ENCODE data around the gene RPL13.
"Not testable (repeated sequence)": the region's sequence is repeated elsewhere in the genome, so short reads cannot be mapped to it uniquely, and the experiment has no call there.

Gene RPL13

DNA sequence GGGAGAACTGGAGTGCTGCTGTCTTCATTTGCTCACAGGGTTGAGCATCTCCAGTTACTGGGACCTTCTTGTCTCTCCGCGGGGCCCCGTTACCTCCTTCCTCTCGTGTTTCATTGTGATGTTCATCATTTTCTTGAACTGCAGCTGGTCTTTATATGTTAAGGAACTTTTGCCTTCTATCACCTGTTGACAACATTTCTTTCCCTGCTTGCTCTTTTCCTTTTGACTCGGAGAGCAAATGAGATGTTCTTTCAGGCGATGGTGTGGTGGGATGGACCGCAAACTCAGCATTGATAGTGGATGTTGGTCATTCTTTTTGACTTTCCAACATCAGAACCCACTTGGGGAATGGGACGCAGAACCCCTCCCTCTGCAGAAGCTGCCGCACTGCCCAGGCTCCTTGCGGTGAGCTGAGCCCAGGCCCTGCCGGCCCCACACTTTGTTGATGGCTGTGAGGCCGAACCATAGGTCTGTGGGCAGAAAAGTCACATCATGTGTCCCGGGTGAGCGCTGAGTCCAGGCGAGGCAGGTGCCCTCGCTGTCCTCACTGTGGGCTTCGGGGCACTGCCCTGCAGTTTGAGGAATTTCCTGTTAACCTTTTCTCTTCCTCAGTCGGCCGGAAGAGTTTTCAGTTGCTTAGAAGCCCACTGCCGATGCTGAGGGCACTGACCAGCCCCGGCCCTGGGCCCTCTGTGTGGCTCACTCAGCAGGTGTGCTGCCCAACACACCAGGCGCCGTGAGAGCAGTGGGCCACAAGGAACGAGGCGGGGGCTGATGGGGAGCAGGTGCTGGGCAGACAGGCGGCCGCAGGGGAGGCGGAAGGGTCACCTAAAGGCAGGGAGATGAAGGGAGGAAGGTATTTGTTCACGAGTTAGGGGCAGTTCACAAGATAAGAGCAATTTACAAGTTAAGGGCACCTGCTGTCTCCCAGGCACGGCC lies 7.4 kb downstream of the RPL13 start (continued):
- TF ChIP-seq, protein P1, sequence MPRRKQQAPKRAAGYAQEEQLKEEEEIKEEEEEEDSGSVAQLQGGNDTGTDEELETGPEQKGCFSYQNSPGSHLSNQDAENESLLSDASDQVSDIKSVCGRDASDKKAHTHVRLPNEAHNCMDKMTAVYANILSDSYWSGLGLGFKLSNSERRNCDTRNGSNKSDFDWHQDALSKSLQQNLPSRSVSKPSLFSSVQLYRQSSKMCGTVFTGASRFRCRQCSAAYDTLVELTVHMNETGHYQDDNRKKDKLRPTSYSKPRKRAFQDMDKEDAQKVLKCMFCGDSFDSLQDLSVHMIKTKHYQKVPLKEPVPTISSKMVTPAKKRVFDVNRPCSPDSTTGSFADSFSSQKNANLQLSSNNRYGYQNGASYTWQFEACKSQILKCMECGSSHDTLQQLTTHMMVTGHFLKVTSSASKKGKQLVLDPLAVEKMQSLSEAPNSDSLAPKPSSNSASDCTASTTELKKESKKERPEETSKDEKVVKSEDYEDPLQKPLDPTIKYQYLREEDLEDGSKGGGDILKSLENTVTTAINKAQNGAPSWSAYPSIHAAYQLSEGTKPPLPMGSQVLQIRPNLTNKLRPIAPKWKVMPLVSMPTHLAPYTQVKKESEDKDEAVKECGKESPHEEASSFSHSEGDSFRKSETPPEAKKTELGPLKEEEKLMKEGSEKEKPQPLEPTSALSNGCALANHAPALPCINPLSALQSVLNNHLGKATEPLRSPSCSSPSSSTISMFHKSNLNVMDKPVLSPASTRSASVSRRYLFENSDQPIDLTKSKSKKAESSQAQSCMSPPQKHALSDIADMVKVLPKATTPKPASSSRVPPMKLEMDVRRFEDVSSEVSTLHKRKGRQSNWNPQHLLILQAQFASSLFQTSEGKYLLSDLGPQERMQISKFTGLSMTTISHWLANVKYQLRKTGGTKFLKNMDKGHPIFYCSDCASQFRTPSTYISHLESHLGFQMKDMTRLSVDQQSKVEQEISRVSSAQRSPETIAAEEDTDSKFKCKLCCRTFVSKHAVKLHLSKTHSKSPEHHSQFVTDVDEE (CRISPR knock-in tag; IDR thresholded peaks at IDR 0.05) = no peak
- TF ChIP-seq RARB (CRISPR knock-in tag; IDR thresholded peaks at IDR 0.05) = no peak
- TF ChIP-seq ISL1 (CRISPR knock-in tag; IDR thresholded peaks at IDR 0.05) = no peak
- TF ChIP-seq, protein P2, sequence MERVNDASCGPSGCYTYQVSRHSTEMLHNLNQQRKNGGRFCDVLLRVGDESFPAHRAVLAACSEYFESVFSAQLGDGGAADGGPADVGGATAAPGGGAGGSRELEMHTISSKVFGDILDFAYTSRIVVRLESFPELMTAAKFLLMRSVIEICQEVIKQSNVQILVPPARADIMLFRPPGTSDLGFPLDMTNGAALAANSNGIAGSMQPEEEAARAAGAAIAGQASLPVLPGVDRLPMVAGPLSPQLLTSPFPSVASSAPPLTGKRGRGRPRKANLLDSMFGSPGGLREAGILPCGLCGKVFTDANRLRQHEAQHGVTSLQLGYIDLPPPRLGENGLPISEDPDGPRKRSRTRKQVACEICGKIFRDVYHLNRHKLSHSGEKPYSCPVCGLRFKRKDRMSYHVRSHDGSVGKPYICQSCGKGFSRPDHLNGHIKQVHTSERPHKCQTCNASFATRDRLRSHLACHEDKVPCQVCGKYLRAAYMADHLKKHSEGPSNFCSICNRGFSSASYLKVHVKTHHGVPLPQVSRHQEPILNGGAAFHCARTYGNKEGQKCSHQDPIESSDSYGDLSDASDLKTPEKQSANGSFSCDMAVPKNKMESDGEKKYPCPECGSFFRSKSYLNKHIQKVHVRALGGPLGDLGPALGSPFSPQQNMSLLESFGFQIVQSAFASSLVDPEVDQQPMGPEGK (CRISPR knock-in tag; IDR thresholded peaks at IDR 0.05; ENCODE audit: borderline replicate concordance) = no peak
- TF ChIP-seq TCF4 (CRISPR knock-in tag; IDR thresholded peaks at IDR 0.05; ENCODE audit: borderline replicate concordance) = no peak
- TF ChIP-seq GLIS3 (CRISPR knock-in tag; IDR thresholded peaks at IDR 0.05) = no peak
- TF ChIP-seq OSR1 (CRISPR knock-in tag; IDR thresholded peaks at IDR 0.05) = no peak
- no peak for TF ChIP-seq ZNF70 (CRISPR knock-in tag; IDR thresholded peaks at IDR 0.05)
- no peak for TF ChIP-seq ESRRG (CRISPR knock-in tag; IDR thresholded peaks at IDR 0.05)
- TF ChIP-seq ARNTL (CRISPR knock-in tag; IDR thresholded peaks at IDR 0.05; ENCODE audit: borderline replicate concordance, low read depth) = no peak

DNA sequence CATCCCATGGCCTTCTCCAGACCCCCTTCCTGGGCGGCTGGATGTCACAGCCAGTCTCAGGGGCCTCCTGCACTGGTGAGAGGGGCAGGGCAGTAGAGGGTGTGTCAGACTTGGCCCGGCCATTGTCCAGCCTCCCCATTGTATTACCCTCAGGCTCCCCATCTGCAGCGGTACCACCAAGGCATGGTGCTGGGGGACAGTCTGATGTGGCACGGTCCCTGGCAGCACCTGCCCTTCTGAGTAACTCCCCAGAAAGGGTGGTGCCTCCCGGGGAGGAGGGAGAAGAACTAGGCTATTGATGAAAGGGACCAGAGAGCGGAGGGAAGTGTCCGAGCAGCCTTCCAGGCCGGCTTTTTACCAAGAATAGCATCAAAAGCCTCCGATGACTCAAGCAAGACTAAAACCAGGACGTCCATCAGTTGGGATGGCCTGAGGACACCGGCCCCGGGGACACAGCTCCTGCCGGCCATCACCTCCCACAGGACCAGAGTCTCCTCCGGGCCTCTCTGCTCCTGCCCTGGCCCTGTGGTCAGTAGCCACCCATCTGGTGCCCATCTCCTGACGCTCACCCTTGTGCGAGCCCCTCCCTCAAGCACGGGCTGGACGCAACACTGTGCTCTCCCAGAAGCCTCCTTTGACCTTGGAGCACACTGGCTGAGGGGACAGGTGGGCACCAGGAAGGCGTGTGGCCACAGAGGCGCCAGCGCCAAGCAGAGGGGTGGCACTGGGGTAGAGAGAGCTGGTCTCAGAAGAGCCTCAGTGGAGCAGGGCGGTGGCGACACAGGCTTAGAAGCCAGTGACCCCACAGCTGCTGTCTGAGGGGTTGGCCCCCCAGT lies 9.2 kb downstream of the RPL13 start:
- no peak for ATAC-seq
- no peak for TF ChIP-seq TOX (CRISPR knock-in tag; IDR thresholded peaks at IDR 0.05; ENCODE audit: borderline replicate concordance)

GRCh38 chr16:89570342-89570923 lies 10.0 kb downstream of the RPL13 start:
- TF ChIP-seq SNAI2 (CRISPR knock-in tag; IDR thresholded peaks at IDR 0.05) = no peak
- no peak for TF ChIP-seq CSRNP3 (CRISPR knock-in tag; IDR thresholded peaks at IDR 0.05)
- TF ChIP-seq TOX (CRISPR knock-in tag; IDR thresholded peaks at IDR 0.05; ENCODE audit: borderline replicate concordance) = no peak
- TF ChIP-seq ARNTL (CRISPR knock-in tag; IDR thresholded peaks at IDR 0.05; ENCODE audit: borderline replicate concordance, low read depth) = no peak
- TF ChIP-seq, protein P1 (CRISPR knock-in tag; IDR thresholded peaks at IDR 0.05) = no peak
- TF ChIP-seq RARB (CRISPR knock-in tag; IDR thresholded peaks at IDR 0.05) = no peak
- no peak for TF ChIP-seq ZFP30 (CRISPR knock-in tag; IDR thresholded peaks at IDR 0.05)
- TF ChIP-seq OSR1 (CRISPR knock-in tag; IDR thresholded peaks at IDR 0.05) = no peak
- no peak for TF ChIP-seq PPARA (CRISPR knock-in tag; IDR thresholded peaks at IDR 0.05; ENCODE audit: borderline replicate concordance)
- TF ChIP-seq BACH2 (CRISPR knock-in tag; IDR thresholded peaks at IDR 0.05; ENCODE audit: borderline replicate concordance) = no peak
- TF ChIP-seq GLIS3 (CRISPR knock-in tag; IDR thresholded peaks at IDR 0.05) = no peak
- no peak for TF ChIP-seq ISL1 (CRISPR knock-in tag; IDR thresholded peaks at IDR 0.05)
- TF ChIP-seq ZC3H10 (CRISPR knock-in tag; IDR thresholded peaks at IDR 0.05) = no peak
- TF ChIP-seq ZNF8 (CRISPR knock-in tag; IDR thresholded peaks at IDR 0.05) = no peak
- no peak for ATAC-seq

DNA sequence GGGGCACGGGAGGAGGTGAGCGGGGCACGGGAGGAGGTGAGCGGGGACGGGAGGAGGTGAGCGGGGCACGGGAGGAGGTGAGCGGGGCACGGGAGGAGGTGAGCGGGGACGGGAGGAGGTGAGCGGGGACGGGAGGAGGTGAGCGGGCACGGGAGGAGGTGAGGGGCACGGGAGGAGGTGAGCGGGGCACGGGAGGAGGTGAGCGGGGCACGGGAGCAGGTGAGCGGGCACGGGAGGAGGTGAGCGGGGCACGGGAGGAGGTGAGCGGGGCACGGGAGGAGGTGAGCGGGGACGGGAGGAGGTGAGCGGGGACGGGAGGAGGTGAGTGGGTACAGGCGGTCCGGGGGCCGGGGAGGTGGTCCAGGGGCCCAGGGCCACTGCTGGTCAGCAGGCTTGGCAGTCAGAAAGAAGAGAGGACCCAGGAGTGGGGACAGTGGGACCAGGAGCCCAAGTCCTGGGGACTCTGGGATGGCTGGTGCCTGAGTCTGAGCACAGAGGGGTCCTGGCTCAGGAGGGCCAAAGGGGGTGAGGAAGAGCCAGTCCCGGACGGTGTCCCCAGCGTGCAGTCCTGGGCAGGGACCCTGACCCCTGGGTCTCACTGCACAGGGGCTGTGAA lies 10.6 kb downstream of the RPL13 start:
- ATAC-seq = not testable (repeated sequence)

Measured in SK-N-SH treated with all-trans-retinoic acid at 6 μM for 48 hours (cell line).